ENCODE measurements around the gene CRHR1. TPM values are rescaled to one million over a fixed set of nuclear protein-coding genes. Genes with fewer than 3 reads are reported as not detected.

CRHR1 gene
- polyA plus RNA-seq, 1 of the 3 experiments (the other 2 are of a cell fraction), result 0.13 TPM

GRCh38 chr17:45873728-45874127 lies 89.6 kb downstream of the CRHR1 start:
- Histone ChIP-seq H3K27me3 (ENCODE audit: insufficient read depth) (peaks cover 51% of the 10 kb centered on the region), H3F3A (replicated peaks; ENCODE audit: insufficient read depth) (no peaks in the 10 kb centered on the region), H3K9me2 (no peaks in the 10 kb centered on the region), H3K9me3 (no peaks in the 10 kb centered on the region), H3K4me3 (ENCODE audit: low read depth in 2 of 2, low read length in 1 of 2) (no peak overlapping the region), H3K4me2 (no peak overlapping the region), H3K79me2 (ENCODE audit: insufficient read depth) (no peaks in the 10 kb centered on the region), H3K27ac (ENCODE audit: low read depth in 2 of 2, low read length in 1 of 2) (no peak overlapping the region), H2AFZ (ENCODE audit: low read depth) (no peak overlapping the region), H4K20me1 (ENCODE audit: insufficient read depth) (no peaks in the 10 kb centered on the region), H3K9ac (no peak overlapping the region), H3K4me1 (ENCODE audit: control insufficient read depth in 1 of 2, insufficient read depth in 2 of 2, low read depth in 1 of 2, low read length in 1 of 2) (peaks cover 0 to 6% of the 10 kb centered on the region in 2 experiments; a peak in 2 of 4 replicates), H3K36me3 (replicated peaks in 1 of 2; ENCODE audit: control insufficient read depth in 1 of 2, insufficient read depth in 2 of 2, low read length in 1 of 2) (no peaks in the 10 kb centered on the region)
- 28% methylated on average over 4 of the region's 6 CpGs for WGBS (ENCODE audit: low lambda C conversion rate)
- TF ChIP-seq RCOR1 (IDR thresholded peaks at IDR 0.05; ENCODE audit: low read length), result no peak
- TF ChIP-seq MXI1 (IDR thresholded peaks at IDR 0.05; ENCODE audit: low read depth, low read length), result peak; percentile 60; the same call in 1 of the 2 replicates
- 0 out of 4 replicates have a peak, but pooled peaks of 1 of the 2 experiments have one; percentile 18 for TF ChIP-seq EP300 (IDR thresholded peaks at IDR 0.05; ENCODE audit: borderline replicate concordance in 1 of 2, low read depth in 1 of 2, low read length in 1 of 2)
- no peak for TF ChIP-seq FOSL2 (IDR thresholded peaks at IDR 0.05; ENCODE audit: borderline replicate concordance, low read depth)
- DNase-seq, result peak; percentile 63
- POLR2A ChIA-PET, result interaction anchor here (0.6 to 1.1 kb wide), 2 partner anchors 13 to 717 kb away, joined by 3 read pairs; no protein-coding TSS in a partner anchor
- CTCF ChIA-PET, result interaction anchor here (0.7 to 4.1 kb wide), 8 partner anchors 10 to 234 kb away, joined by 3 to 21 read pairs (median 4); partner anchors contain the start of gene MAPT

- Histone ChIP-seq H3K9ac (no peak overlapping the region), H3K9me3 (no peaks in the 10 kb centered on the region), H3F3A (replicated peaks; ENCODE audit: insufficient read depth) (no peaks in the 10 kb centered on the region), H2AFZ (ENCODE audit: low read depth) (no peak overlapping the region), H4K20me1 (ENCODE audit: insufficient read depth) (no peaks in the 10 kb centered on the region), H3K27ac (ENCODE audit: low read depth in 2 of 2, low read length in 1 of 2) (no peak overlapping the region), H3K36me3 (replicated peaks in 1 of 2; ENCODE audit: control insufficient read depth in 1 of 2, insufficient read depth in 2 of 2, low read length in 1 of 2) (no peaks in the 10 kb centered on the region), H3K27me3 (ENCODE audit: insufficient read depth) (peaks cover 51% of the 10 kb centered on the region), H3K4me3 (ENCODE audit: low read depth in 2 of 2, low read length in 1 of 2) (no peak overlapping the region), H3K79me2 (ENCODE audit: insufficient read depth) (no peaks in the 10 kb centered on the region), H3K4me2 (no peak overlapping the region), H3K9me2 (no peaks in the 10 kb centered on the region), H3K4me1 (ENCODE audit: control insufficient read depth in 1 of 2, insufficient read depth in 2 of 2, low read depth in 1 of 2, low read length in 1 of 2) (peaks cover 0 to 6% of the 10 kb centered on the region in 2 experiments; a peak in 2 of 4 replicates)
- WGBS (ENCODE audit: low lambda C conversion rate), result 50% methylated on average over 3 of the region's 3 CpGs
- TF ChIP-seq YY1 (IDR thresholded peaks at IDR 0.05; ENCODE audit: low read depth) (no peak), MXI1 (IDR thresholded peaks at IDR 0.05; ENCODE audit: low read depth, low read length) (no peak), PBX3 (IDR thresholded peaks at IDR 0.05) (no peak), JUND (IDR thresholded peaks at IDR 0.05) (no peak), IRF3 (IDR thresholded peaks at IDR 0.05; ENCODE audit: low read depth, low read length) (no peak), GABPA (IDR thresholded peaks at IDR 0.05; ENCODE audit: low read depth) (no peak), MAX (IDR thresholded peaks at IDR 0.05; ENCODE audit: low read depth) (no peak), USF1 (IDR thresholded peaks at IDR 0.05; ENCODE audit: borderline replicate concordance, low read depth) (no peak), SIN3A (IDR thresholded peaks at IDR 0.05; ENCODE audit: borderline replicate concordance, low read depth, low read length) (no peak), RFX5 (IDR thresholded peaks at IDR 0.05; ENCODE audit: low read length) (no peak), RAD21 (IDR thresholded peaks at IDR 0.05; ENCODE audit: low read length) (no peak), TCF12 (IDR thresholded peaks at IDR 0.05) (no peak), NRF1 (IDR thresholded peaks at IDR 0.05; ENCODE audit: low read depth, low read length) (no peak), EP300 (IDR thresholded peaks at IDR 0.05; ENCODE audit: borderline replicate concordance in 1 of 2, low read depth in 1 of 2, low read length in 1 of 2) (no peak), NFIC (IDR thresholded peaks at IDR 0.05; ENCODE audit: borderline replicate concordance) (no peak)
- CTCF ChIA-PET, result interaction anchor here (0.8 to 4.1 kb wide), 6 partner anchors 10 to 234 kb away, joined by 3 to 21 read pairs (median 4); partner anchors contain the start of gene MAPT
- no peak for DNase-seq
- POLR2A ChIA-PET, result interaction anchor here (0.6 kb wide), 1 partner anchor 718 kb away, joined by 3 read pairs; no protein-coding TSS in a partner anchor
Observed at GRCh38 chr17:45874151-45874550, 90.0 kb downstream of the CRHR1 start.

Data from SK-N-SH (cell line).